GM12878 (cell line): ENCODE measurements around the gene TDRKH.

Experiments
- BACH1 ChIP-seq: fragments of 450-650 bp; IDR thresholded peaks from 2 replicates; pipeline ENCODE4 v1.6.1; 2017; ENCODE audit warnings: mild to moderate bottlenecking, borderline replicate concordance
- CTCF ChIP-seq, 3 experiments: IDR thresholded peaks in 2 of 3; conservative IDR thresholded peaks in 1 of 3; 2 replicates each; pipeline ENCODE4 v1.5.1; 2011; ENCODE audit warnings: low read depth in 3 of 3, low read length in 3 of 3, mild to moderate bottlenecking in 3 of 3, control low read depth in 2 of 3, moderate library complexity in 2 of 3, inconsistent platforms in 1 of 3, mixed read lengths in 1 of 3; ENCODE audit not compliant: control insufficient read depth in 2 of 3, insufficient read depth in 1 of 3; ENCODE audit errors: extremely low read depth in 1 of 3
- KLF5 ChIP-seq: fragments of 450-650 bp; IDR thresholded peaks from 2 replicates; pipeline ENCODE4 v1.6.1; 2014; ENCODE audit warnings: mild to moderate bottlenecking; ENCODE audit not compliant: partially characterized antibody
- MAX ChIP-seq: IDR thresholded peaks from 2 replicates; pipeline ENCODE4 v1.6.1; 2012; ENCODE audit warnings: low read depth, low read length, improper control_type of control experiment

- TF ChIP-seq BACH1, result no peak
- no peak for TF ChIP-seq CTCF (IDR thresholded peaks at IDR 0.05 in 2 of 3, conservative IDR thresholded peaks at IDR 0.05 in 1 of 3; ENCODE audit: control insufficient read depth in 2 of 3, extremely low read depth in 1 of 3, insufficient read depth in 1 of 3, low read depth in 3 of 3, low read length in 3 of 3)
- TF ChIP-seq KLF5, result no peak
- TF ChIP-seq MAX, result no peak
Observed at GRCh38 chr1:151833172-151833900, 43.0 kb upstream of the TDRKH start.
